Forelimb muscle (tissue), 1 donor: ENCODE results near the gene PARP3. TPM values are rescaled to one million over a fixed set of nuclear protein-coding genes. Genes with fewer than 3 reads are reported as not detected.
A peak's percentile ranks its signal among the peaks of the same experiment; 100 is the strongest.
"Not testable (repeated sequence)": the region's sequence is repeated elsewhere in the genome, so short reads cannot be mapped to it uniquely, and the experiment has no call there.

Source experiments
- DNase-seq: peaks from one replicate; pipeline ENCODE4 v3.0.0-alpha.2; 2013; ENCODE audit warnings: low read depth
- polyA plus RNA-seq: library from polyadenylated mRNA; unstranded; fragments of 120-200 nt; gene quantifications from one replicate; pipeline ENCODE4 v1.2.1, GENCODE V29; 2013; ENCODE audit not compliant: insufficient read length

PARP3 gene
- 5.5 TPM for polyA plus RNA-seq

GRCh38 chr3:51941798-51942602, at the start of gene PARP3, which contains the start of gene RRP9:
PARP3 (plus strand) TSS chr3:51942363; CDS start chr3:51943356, 993 bp downstream.
RRP9 (minus strand) TSS chr3:51941904; CDS start chr3:51941867, 37 bp downstream.
- peak; percentile 98 for DNase-seq

- DNase-seq = no peak
These were observed 47.8 kb upstream of the PARP3 start for GRCh38 chr3:51894391-51894790.

- no peak for DNase-seq
These were observed 47.2 kb upstream of the PARP3 start for GRCh38 chr3:51894939-51895338.

- DNase-seq = no peak
These were observed 45.4 kb upstream of the PARP3 start for GRCh38 chr3:51896607-51897305.

GRCh38 chr3:51897391-51897790, 44.8 kb upstream of the PARP3 start:
- DNase-seq = no peak

- not testable (repeated sequence) for DNase-seq
These were observed 42.1 kb upstream of the PARP3 start for GRCh38 chr3:51900043-51900442.

GRCh38 chr3:51902361-51902760, 39.8 kb upstream of the PARP3 start:
- not testable (repeated sequence) for DNase-seq

GRCh38 chr3:51904034-51904823, 37.9 kb upstream of the PARP3 start:
- no peak for DNase-seq

GRCh38 chr3:51908026-51908425, 34.1 kb upstream of the PARP3 start:
- no peak for DNase-seq

- no peak for DNase-seq
These were observed 25.7 kb upstream of the PARP3 start for GRCh38 chr3:51916418-51916817.

- DNase-seq = no peak
These were observed 21.0 kb upstream of the PARP3 start for GRCh38 chr3:51921081-51921578.

- DNase-seq = no peak
These were observed 14.8 kb upstream of the PARP3 start for GRCh38 chr3:51927061-51927977.

GRCh38 chr3:51928438-51928837, 13.7 kb upstream of the PARP3 start:
- DNase-seq = no peak

- not testable (repeated sequence) for DNase-seq
These were observed 13.2 kb upstream of the PARP3 start for GRCh38 chr3:51928981-51929380.

- DNase-seq = no peak
These were observed 12.7 kb upstream of the PARP3 start for GRCh38 chr3:51929420-51930003.

GRCh38 chr3:51930439-51930838, 11.7 kb upstream of the PARP3 start:
- DNase-seq = no peak

GRCh38 chr3:51931756-51932155, 10.4 kb upstream of the PARP3 start:
- DNase-seq = no peak

- DNase-seq = no peak
These were observed 9.4 kb upstream of the PARP3 start for GRCh38 chr3:51932471-51933370.

- no peak for DNase-seq
These were observed 8.6 kb upstream of the PARP3 start for GRCh38 chr3:51933471-51934138.
